ENCODE results near the gene WSCD2.

WSCD2 gene

GRCh38 chr12:108234158-108234557 lies 105.1 kb downstream of the WSCD2 start:
- no peak for DNase-seq (ENCODE audit: low read depth in 2 of 2)

GRCh38 chr12:108235197-108235984 lies 106.3 kb downstream of the WSCD2 start:
- DNase-seq (ENCODE audit: low read depth in 2 of 2) = no peak

GRCh38 chr12:108235985-108236263 lies 106.8 kb downstream of the WSCD2 start:
- DNase-seq (ENCODE audit: low read depth in 2 of 2) = no peak

GRCh38 chr12:108236366-108236765 lies 107.3 kb downstream of the WSCD2 start:
- DNase-seq (ENCODE audit: low read depth in 2 of 2) = no peak

GRCh38 chr12:108237272-108237671 lies 108.2 kb downstream of the WSCD2 start:
- DNase-seq (ENCODE audit: low read depth in 2 of 2) = no peak

- DNase-seq (ENCODE audit: low read depth in 2 of 2) = no peak
These were observed 109.4 kb downstream of the WSCD2 start for GRCh38 chr12:108238474-108238873.

GRCh38 chr12:108239378-108239777 lies 110.3 kb downstream of the WSCD2 start:
- DNase-seq (ENCODE audit: low read depth in 2 of 2) = no peak

- no peak for DNase-seq (ENCODE audit: low read depth in 2 of 2)
These were observed 111.1 kb downstream of the WSCD2 start for GRCh38 chr12:108240027-108240785.

- no peak for DNase-seq (ENCODE audit: low read depth in 2 of 2)
These were observed 111.8 kb downstream of the WSCD2 start for GRCh38 chr12:108240928-108241327.

- DNase-seq (ENCODE audit: low read depth in 2 of 2) = no peak
These were observed 113.1 kb downstream of the WSCD2 start for GRCh38 chr12:108241986-108242703.

- DNase-seq (ENCODE audit: low read depth in 2 of 2) = no peak
These were observed 118.0 kb downstream of the WSCD2 start for GRCh38 chr12:108247130-108247529.

GRCh38 chr12:108248011-108248410 lies 118.9 kb downstream of the WSCD2 start:
- DNase-seq (ENCODE audit: low read depth in 2 of 2) = no peak

- no peak for DNase-seq (ENCODE audit: low read depth in 2 of 2)
These were observed 123.4 kb downstream of the WSCD2 start for GRCh38 chr12:108252523-108252922.

- DNase-seq (ENCODE audit: low read depth in 2 of 2) = no peak
These were observed 124.5 kb downstream of the WSCD2 start for GRCh38 chr12:108253540-108253939.

- no peak for DNase-seq (ENCODE audit: low read depth in 2 of 2)
These were observed 124.9 kb downstream of the WSCD2 start for GRCh38 chr12:108254030-108254429.

GRCh38 chr12:108254517-108255251 lies 125.6 kb downstream of the WSCD2 start:
- DNase-seq (ENCODE audit: low read depth in 2 of 2) = no peak

GRCh38 chr12:108255252-108255602 lies 126.1 kb downstream of the WSCD2 start:
- no peak for DNase-seq (ENCODE audit: low read depth in 2 of 2)

- DNase-seq (ENCODE audit: low read depth in 2 of 2) = no peak
These were observed 127.9 kb downstream of the WSCD2 start for GRCh38 chr12:108257004-108257403.

- DNase-seq (ENCODE audit: low read depth in 2 of 2) = no peak
These were observed 128.6 kb downstream of the WSCD2 start for GRCh38 chr12:108257610-108258106.

GRCh38 chr12:108260039-108260438 lies 131.0 kb downstream of the WSCD2 start:
- no peak for DNase-seq (ENCODE audit: low read depth in 2 of 2)

- DNase-seq (ENCODE audit: low read depth in 2 of 2) = no peak
These were observed 131.9 kb downstream of the WSCD2 start for GRCh38 chr12:108260969-108261368.

- no peak for DNase-seq (ENCODE audit: low read depth in 2 of 2)
These were observed 136.4 kb downstream of the WSCD2 start for GRCh38 chr12:108265505-108265904.

All from stimulated activated CD8-positive, alpha-beta memory T cell treated with anti-CD3 and anti-CD28 coated beads, Interleukin-15, amount 100 ng/mL, for 48 hours (primary cell).